Activated naive CD4-positive, alpha-beta T cell treated with anti-CD3 and anti-CD28 coated beads, Interleukin-2, amount 50 U/mL, for 16 hours (primary cell): ENCODE data around the gene PKHD1.

Experiments used
- DNase-seq: peaks from one replicate; pipeline ENCODE4 v3.0.0-alpha.2; 2020

PKHD1 gene

GRCh38 chr6:51777618-51778017 lies 309.8 kb downstream of the PKHD1 start:
- DNase-seq = no peak

- DNase-seq = no peak
Observed at GRCh38 chr6:51775942-51776860, 311.2 kb downstream of the PKHD1 start.

- DNase-seq = no peak
Observed at GRCh38 chr6:51768087-51768486, 319.3 kb downstream of the PKHD1 start.

- DNase-seq = no peak
Observed at GRCh38 chr6:51765230-51765629, 322.2 kb downstream of the PKHD1 start.

GRCh38 chr6:51753635-51754034 lies 333.8 kb downstream of the PKHD1 start:
- no peak for DNase-seq

- no peak for DNase-seq
Observed at GRCh38 chr6:51743999-51744398, 343.4 kb downstream of the PKHD1 start.

GRCh38 chr6:51740658-51741057 lies 346.8 kb downstream of the PKHD1 start:
- DNase-seq = no peak

GRCh38 chr6:51738614-51739013 lies 348.8 kb downstream of the PKHD1 start:
- no peak for DNase-seq

- DNase-seq = no peak
Observed at GRCh38 chr6:51737580-51738360, 349.6 kb downstream of the PKHD1 start.

- no peak for DNase-seq
Observed at GRCh38 chr6:51725155-51725554, 362.3 kb downstream of the PKHD1 start.

GRCh38 chr6:51720327-51720726 lies 367.1 kb downstream of the PKHD1 start:
- DNase-seq = no peak

GRCh38 chr6:51719297-51719696 lies 368.1 kb downstream of the PKHD1 start:
- no peak for DNase-seq

GRCh38 chr6:51718533-51718932 lies 368.9 kb downstream of the PKHD1 start:
- no peak for DNase-seq

GRCh38 chr6:51717477-51717876 lies 369.9 kb downstream of the PKHD1 start:
- no peak for DNase-seq

- no peak for DNase-seq
Observed at GRCh38 chr6:51711876-51712275, 375.5 kb downstream of the PKHD1 start.

GRCh38 chr6:51706086-51706485 lies 381.3 kb downstream of the PKHD1 start:
- DNase-seq = no peak

GRCh38 chr6:51704932-51705540 lies 382.4 kb downstream of the PKHD1 start:
- DNase-seq = no peak

- no peak for DNase-seq
Observed at GRCh38 chr6:51702851-51703250, 384.6 kb downstream of the PKHD1 start.

GRCh38 chr6:51684603-51685002 lies 402.8 kb downstream of the PKHD1 start:
- no peak for DNase-seq

GRCh38 chr6:51684038-51684437 lies 403.4 kb downstream of the PKHD1 start:
- no peak for DNase-seq

GRCh38 chr6:51678905-51679620 lies 408.4 kb downstream of the PKHD1 start:
- DNase-seq = no peak

GRCh38 chr6:51678274-51678673 lies 409.1 kb downstream of the PKHD1 start:
- DNase-seq = no peak

- no peak for DNase-seq
Observed at GRCh38 chr6:51675922-51676275, 411.5 kb downstream of the PKHD1 start.
